Measurements from ENCODE around the gene NOX3.
"Not testable (repeated sequence)": the region's sequence is repeated elsewhere in the genome, so short reads cannot be mapped to it uniquely, and the experiment has no call there.

NOX3 gene

DNA sequence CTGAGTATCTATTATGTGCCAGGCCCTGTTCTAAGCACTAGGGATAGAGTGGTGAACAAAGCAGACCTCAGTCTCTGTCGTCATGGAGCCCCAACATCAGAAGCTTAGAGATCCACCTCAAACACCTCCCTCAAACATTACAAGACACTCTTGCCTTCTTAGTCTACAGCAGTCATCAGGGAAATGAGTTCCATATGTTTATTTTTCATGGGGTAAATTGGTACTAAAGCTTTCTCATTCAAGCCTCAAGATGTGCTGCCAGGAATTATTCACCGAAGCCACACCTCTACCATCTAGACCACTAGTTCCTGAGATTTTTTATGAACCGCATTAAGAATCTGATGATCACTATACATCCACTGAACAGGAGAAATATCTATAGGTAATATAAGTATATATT lies 82.4 kb downstream of the NOX3 start:
- DNase-seq (ENCODE audit: low read depth in 2 of 3, low spot score in 1 of 3) = no peak

- no peak for DNase-seq (ENCODE audit: low read depth in 2 of 3, low spot score in 1 of 3)
These were observed 83.4 kb downstream of the NOX3 start for GRCh38 chr6:155372256-155372655.

DNA sequence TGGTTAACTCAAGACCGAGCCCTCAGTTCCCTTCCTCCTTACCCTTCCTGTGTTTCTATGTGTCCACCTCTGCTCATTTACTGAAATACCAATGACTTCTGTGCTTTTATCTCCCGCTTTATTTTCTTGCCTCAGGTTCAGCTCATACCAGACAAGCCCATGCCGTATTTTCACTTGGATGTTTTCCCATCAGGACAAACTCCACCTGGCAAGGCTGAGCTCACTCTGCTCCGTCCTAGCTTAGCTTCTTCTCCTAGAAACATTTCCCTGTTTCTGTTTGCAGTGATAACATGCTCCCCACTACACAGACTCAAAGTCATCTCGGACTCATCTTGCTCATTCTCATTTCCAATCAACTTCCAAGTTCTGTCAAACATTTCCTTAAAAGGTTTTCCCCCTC lies 84.4 kb downstream of the NOX3 start:
- DNase-seq (ENCODE audit: low read depth in 2 of 3, low spot score in 1 of 3) = no peak

GRCh38 chr6:155366325-155366724 lies 89.3 kb downstream of the NOX3 start:
- DNase-seq (ENCODE audit: low read depth in 2 of 3, low spot score in 1 of 3) = no peak

- no peak for DNase-seq (ENCODE audit: low read depth in 2 of 3, low spot score in 1 of 3)
These were observed 90.7 kb downstream of the NOX3 start for GRCh38 chr6:155364844-155365437.

GRCh38 chr6:155364021-155364420 lies 91.6 kb downstream of the NOX3 start:
- not testable (repeated sequence) for DNase-seq (ENCODE audit: low read depth in 2 of 3, low spot score in 1 of 3)

DNA sequence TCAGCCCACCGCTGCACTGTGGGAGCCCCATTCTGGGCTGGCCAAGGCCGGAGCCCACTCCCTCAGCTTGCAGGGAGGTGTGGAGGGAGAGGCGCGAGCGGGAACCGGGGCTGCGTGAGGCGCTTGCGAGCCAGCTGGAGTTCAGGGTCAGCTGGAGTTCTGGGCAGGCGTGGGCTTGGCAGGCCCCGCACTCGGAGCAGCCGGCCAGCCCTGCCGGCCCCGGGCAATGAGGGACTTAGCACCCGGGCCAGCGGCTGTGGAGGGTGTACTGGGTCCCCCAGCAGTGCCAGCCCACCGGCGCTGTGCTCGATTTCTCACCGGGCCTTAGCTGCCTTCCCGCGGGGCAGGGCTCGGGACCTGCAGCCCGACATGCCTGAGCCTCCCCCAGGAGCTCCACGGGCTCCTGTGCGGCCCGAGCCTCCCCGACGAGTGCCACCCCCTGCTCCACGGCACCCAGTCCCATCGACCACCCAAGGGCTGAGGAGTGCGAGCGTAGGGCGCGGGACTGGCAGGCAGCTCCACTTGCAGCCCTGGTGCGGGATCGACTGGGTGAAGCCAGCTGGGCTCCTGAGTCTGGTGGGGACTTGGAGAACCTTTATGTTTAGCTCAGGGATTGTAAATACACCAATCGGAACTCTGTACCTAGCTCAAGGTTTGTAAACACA lies 92.5 kb downstream of the NOX3 start:
- not testable (repeated sequence) for DNase-seq (ENCODE audit: low read depth in 2 of 3, low spot score in 1 of 3)

- DNase-seq (ENCODE audit: low read depth in 2 of 3, low spot score in 1 of 3) = no peak
These were observed 101.5 kb downstream of the NOX3 start for GRCh38 chr6:155354167-155354566.

- no peak for DNase-seq (ENCODE audit: low read depth in 2 of 3, low spot score in 1 of 3)
These were observed 102.8 kb downstream of the NOX3 start for GRCh38 chr6:155352811-155353210.

GRCh38 chr6:155352130-155352420 lies 103.6 kb downstream of the NOX3 start:
- no peak for DNase-seq (ENCODE audit: low read depth in 2 of 3, low spot score in 1 of 3)

DNA sequence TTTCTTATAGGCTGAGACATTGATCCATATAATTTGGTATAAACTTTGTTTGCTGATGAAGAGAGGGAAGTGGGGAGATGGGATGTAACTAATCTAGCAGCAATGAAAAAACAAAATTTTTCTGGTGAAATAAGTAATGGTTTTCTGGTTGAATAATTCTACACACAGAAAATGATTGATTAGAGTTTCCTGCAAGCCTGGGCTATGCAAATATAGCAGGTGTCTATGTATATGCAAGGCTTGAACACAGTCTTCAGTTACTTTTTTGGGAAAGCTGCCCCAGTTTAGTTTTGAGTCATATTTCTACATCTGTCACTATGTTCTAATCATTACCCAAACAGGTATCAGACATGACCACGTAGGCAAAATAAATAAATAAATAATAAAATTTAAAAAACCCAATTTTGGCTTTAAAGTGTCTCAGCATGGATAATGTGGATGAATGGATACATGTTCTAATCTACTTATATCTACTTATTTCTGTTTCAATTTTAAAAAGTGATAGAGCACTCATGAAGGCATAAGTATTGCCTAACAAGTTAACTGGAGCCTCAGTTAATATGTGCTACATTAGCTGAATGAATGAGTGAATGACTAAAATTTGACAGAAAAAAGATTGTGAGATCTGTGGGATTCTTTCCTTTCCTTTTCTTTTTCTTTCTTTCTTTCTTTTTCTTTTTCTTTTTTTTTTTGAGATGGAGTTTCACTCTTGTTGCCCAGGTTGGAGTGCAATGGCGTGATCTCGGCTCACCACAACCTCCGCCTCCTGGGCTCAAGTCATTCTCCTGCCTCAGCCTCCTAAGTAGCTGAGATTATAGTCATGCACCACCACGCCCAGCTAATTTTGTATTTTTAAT lies 104.1 kb downstream of the NOX3 start:
- DNase-seq (ENCODE audit: low read depth in 2 of 3, low spot score in 1 of 3) = no peak

- DNase-seq (ENCODE audit: low read depth in 2 of 3, low spot score in 1 of 3) = no peak
These were observed 105.7 kb downstream of the NOX3 start for GRCh38 chr6:155349956-155350355.

DNA sequence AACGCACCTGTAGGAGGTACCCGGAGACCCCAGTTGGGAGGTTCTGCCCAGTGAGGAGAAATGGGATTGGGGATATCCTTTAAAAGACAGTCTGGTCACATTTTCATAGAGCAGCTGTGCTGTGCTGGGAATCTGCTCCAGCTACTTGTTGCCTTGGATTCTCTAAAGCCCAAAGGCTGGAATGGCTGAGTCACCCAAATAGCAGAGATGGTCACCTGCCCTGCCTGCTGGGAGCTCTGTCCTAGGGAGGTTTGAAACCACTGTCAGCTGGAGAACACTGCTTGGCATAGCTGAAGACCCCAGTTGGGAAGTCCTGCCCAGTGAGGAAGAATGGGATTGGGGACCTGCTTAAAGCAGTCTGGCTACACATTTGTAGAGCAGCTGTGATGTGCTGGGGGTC lies 106.5 kb downstream of the NOX3 start:
- no peak for DNase-seq (ENCODE audit: low read depth in 2 of 3, low spot score in 1 of 3)

GRCh38 chr6:155347800-155348199 lies 107.8 kb downstream of the NOX3 start:
- DNase-seq (ENCODE audit: low read depth in 2 of 3, low spot score in 1 of 3) = no peak

GRCh38 chr6:155346957-155347356 lies 108.7 kb downstream of the NOX3 start:
- no peak for DNase-seq (ENCODE audit: low read depth in 2 of 3, low spot score in 1 of 3)

Measured in stimulated activated CD4-positive, alpha-beta T cell treated with anti-CD3 and anti-CD28 coated beads, Interleukin-12 subunit alpha, Interleukin-12 subunit beta, amount 100 ng/mL, for 48 hours (primary cell).